Islet precursor cell (in vitro differentiated cells): Measurements from ENCODE around the gene RUBCN.
"Not testable (repeated sequence)": the region's sequence is repeated elsewhere in the genome, so short reads cannot be mapped to it uniquely, and the experiment has no call there.

Source experiments
- DNase-seq: peaks from one replicate; pipeline ENCODE4 v3.0.0-alpha.2; 2018

RUBCN gene

GRCh38 chr3:197682713-197683112 lies 54.0 kb downstream of the RUBCN start:
- no peak for DNase-seq

GRCh38 chr3:197680955-197681521 lies 55.7 kb downstream of the RUBCN start:
- DNase-seq, result no peak

- DNase-seq, result no peak
Measured at GRCh38 chr3:197675951-197676350, 60.8 kb downstream of the RUBCN start.

- DNase-seq, result no peak
Measured at GRCh38 chr3:197675563-197675860, 61.2 kb downstream of the RUBCN start.

- DNase-seq, result no peak
Measured at GRCh38 chr3:197674741-197675562, 61.8 kb downstream of the RUBCN start.

GRCh38 chr3:197673170-197673569 lies 63.5 kb downstream of the RUBCN start:
- DNase-seq, result no peak

GRCh38 chr3:197670361-197670760 lies 66.3 kb downstream of the RUBCN start:
- no peak for DNase-seq

- DNase-seq, result no peak
Measured at GRCh38 chr3:197667968-197668367, 68.7 kb downstream of the RUBCN start.

- DNase-seq, result not testable (repeated sequence)
Measured at GRCh38 chr3:197667293-197667692, 69.4 kb downstream of the RUBCN start.

GRCh38 chr3:197666221-197666842 lies 70.4 kb downstream of the RUBCN start:
- not testable (repeated sequence) for DNase-seq

GRCh38 chr3:197665549-197665948 lies 71.2 kb downstream of the RUBCN start:
- DNase-seq, result not testable (repeated sequence)

- DNase-seq, result not testable (repeated sequence)
Measured at GRCh38 chr3:197665142-197665491, 71.6 kb downstream of the RUBCN start.

- DNase-seq, result not testable (repeated sequence)
Measured at GRCh38 chr3:197664414-197665141, 72.1 kb downstream of the RUBCN start.

- not testable (repeated sequence) for DNase-seq
Measured at GRCh38 chr3:197663367-197664140, 73.2 kb downstream of the RUBCN start.

- DNase-seq, result not testable (repeated sequence)
Measured at GRCh38 chr3:197662352-197662751, 74.4 kb downstream of the RUBCN start.

GRCh38 chr3:197661874-197662273 lies 74.8 kb downstream of the RUBCN start:
- DNase-seq, result not testable (repeated sequence)

- not testable (repeated sequence) for DNase-seq
Measured at GRCh38 chr3:197661234-197661834, 75.4 kb downstream of the RUBCN start.

GRCh38 chr3:197659701-197660100 lies 77.0 kb downstream of the RUBCN start:
- not testable (repeated sequence) for DNase-seq

- DNase-seq, result not testable (repeated sequence)
Measured at GRCh38 chr3:197659144-197659543, 77.6 kb downstream of the RUBCN start.

GRCh38 chr3:197658706-197659105 lies 78.0 kb downstream of the RUBCN start:
- DNase-seq, result not testable (repeated sequence)

GRCh38 chr3:197657541-197658292 lies 79.0 kb downstream of the RUBCN start:
- not testable (repeated sequence) for DNase-seq
